Loucy (cell line): ENCODE results near the gene SLC17A9.

Source experiments
- H2AFZ ChIP-seq: fragments of 200-600 bp; sonication (generic); 2 replicates; pipeline ENCODE4 v1.6.0; 2016; ENCODE audit warnings: antibody characterized with exemption, mild to moderate bottlenecking, low read length, moderate library complexity
- H3F3A ChIP-seq: fragments of 200-600 bp; 2 replicates; pipeline ENCODE4 v1.6.0; 2016; ENCODE audit warnings: antibody characterized with exemption, low read depth, mild to moderate bottlenecking
- H3K27me3 ChIP-seq: fragments of 200-600 bp; sonication (generic); 2 replicates; pipeline ENCODE4 v1.6.1; 2014; ENCODE audit warnings: low read length, mild to moderate bottlenecking; ENCODE audit not compliant: insufficient read depth, poor library complexity, severe bottlenecking
- H3K36me3 ChIP-seq: fragments of 200-600 bp; sonication (generic); 2 replicates; pipeline ENCODE4 v1.6.1; 2016; ENCODE audit warnings: low read length; ENCODE audit not compliant: insufficient read depth
- H3K4me1 ChIP-seq: fragments of 200-600 bp; sonication (generic); 2 replicates; pipeline ENCODE4 v1.5.1; 2014; ENCODE audit warnings: low read length, mild to moderate bottlenecking; ENCODE audit not compliant: insufficient read depth, poor library complexity, severe bottlenecking
- H3K4me2 ChIP-seq: fragments of 200-600 bp; sonication (generic); 2 replicates; pipeline ENCODE4 v1.6.0; 2014; ENCODE audit warnings: antibody characterized with exemption, low read length, low read depth, mild to moderate bottlenecking; ENCODE audit not compliant: poor library complexity, severe bottlenecking
- H3K4me3 ChIP-seq: fragments of 200-600 bp; sonication (generic); 2 replicates; pipeline ENCODE4 v1.5.1; 2014; ENCODE audit warnings: low read length, mild to moderate bottlenecking, mixed read lengths; ENCODE audit not compliant: poor library complexity, severe bottlenecking
- H3K79me2 ChIP-seq: fragments of 200-600 bp; sonication (generic); 2 replicates; pipeline ENCODE4 v1.6.1; 2014; ENCODE audit warnings: low read length; ENCODE audit not compliant: insufficient read depth
- H3K9ac ChIP-seq: fragments of 200-600 bp; sonication (generic); 2 replicates; pipeline ENCODE4 v1.6.0; 2014; ENCODE audit warnings: mild to moderate bottlenecking, low read depth, low read length, moderate library complexity; ENCODE audit not compliant: poor library complexity, severe bottlenecking
- H3K9me2 ChIP-seq: fragments of 200-600 bp; sonication (generic); replicated peaks from 2 replicates; pipeline ENCODE4 v1.6.1; 2016; ENCODE audit warnings: low read depth, low read length, mixed read lengths
- H3K9me3 ChIP-seq: fragments of 200-600 bp; sonication (generic); 2 replicates; pipeline ENCODE4 v1.6.1; 2014; ENCODE audit warnings: mild to moderate bottlenecking, antibody characterized with exemption, low read length, low read depth; ENCODE audit not compliant: insufficient read depth
- H4K20me1 ChIP-seq: fragments of 200-600 bp; sonication (generic); 2 replicates; pipeline ENCODE4 v1.6.0; 2014; ENCODE audit warnings: antibody characterized with exemption, low read length, mild to moderate bottlenecking; ENCODE audit not compliant: insufficient read depth, poor library complexity, severe bottlenecking
- EZH2phosphoT487 ChIP-seq: fragments of 200-600 bp; IDR thresholded peaks from 2 replicates; pipeline ENCODE4 v1.6.1; 2018; ENCODE audit warnings: antibody characterized with exemption, mild to moderate bottlenecking, moderate library complexity, borderline replicate concordance
- TF ChIP-seq, protein P1 (sequence below): fragments of 200-600 bp; sonication (generic); conservative IDR thresholded peaks from 2 replicates; pipeline ENCODE4 v1.5.1; 2014; ENCODE audit warnings: mild to moderate bottlenecking, antibody characterized with exemption, low read length

SLC17A9 gene

DNA sequence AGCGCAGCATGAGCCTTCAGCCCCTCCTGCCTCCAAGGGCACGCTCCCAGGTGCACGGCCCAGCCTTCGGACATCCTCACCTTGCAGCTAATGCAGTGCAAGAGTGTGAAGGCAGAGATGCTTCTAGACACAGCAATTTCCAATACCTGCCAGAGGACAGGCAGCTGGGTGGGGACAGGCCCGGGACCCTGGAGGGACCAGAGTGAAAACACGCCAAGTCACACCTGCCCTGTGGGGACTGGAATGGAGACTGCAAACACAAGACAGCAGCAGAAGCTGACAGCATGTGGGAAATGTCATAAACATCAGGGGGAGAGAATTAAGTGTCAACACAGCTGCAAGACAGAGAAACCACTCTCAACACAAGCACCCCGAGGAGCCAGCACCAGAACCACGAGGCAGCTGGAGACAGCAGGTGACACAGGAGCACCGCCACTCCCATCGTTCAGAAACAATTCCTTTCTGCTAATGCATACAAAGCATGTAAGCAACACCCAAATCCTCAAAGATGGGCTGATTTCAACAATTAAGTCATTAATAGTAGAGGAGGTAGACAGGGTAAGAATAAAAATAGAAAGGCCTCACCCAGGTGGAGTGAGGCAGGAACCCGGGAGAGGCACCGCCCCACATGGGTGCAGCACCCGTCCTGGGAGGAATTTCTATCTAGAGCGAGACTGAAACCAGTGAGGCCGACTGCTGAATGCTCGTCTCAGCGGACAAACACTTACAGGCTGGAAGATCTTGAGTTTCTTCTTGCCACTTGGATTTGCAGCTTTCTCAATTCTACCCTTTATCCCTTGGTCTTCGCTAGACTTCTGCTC lies 43.3 kb upstream of the SLC17A9 start:
- Histone ChIP-seq H3K9me2 (no peaks in the 10 kb centered on the region), H3K27me3 (no peaks in the 10 kb centered on the region), H3F3A (no peaks in the 10 kb centered on the region; the same call in 1 of the 2 replicates), H3K79me2 (peaks cover 72% of the 10 kb centered on the region), H3K9ac (no peak overlapping the region), H3K4me3 (no peak overlapping the region), H3K4me2 (no peak overlapping the region), H3K4me1 (no peaks in the 10 kb centered on the region), H2AFZ (no peak overlapping the region), H3K9me3 (no peaks in the 10 kb centered on the region), H3K36me3 (peaks cover 94% of the 10 kb centered on the region), H4K20me1 (peaks cover 63% of the 10 kb centered on the region)
- TF ChIP-seq EZH2phosphoT487 = no peak
- TF ChIP-seq, protein P1, sequence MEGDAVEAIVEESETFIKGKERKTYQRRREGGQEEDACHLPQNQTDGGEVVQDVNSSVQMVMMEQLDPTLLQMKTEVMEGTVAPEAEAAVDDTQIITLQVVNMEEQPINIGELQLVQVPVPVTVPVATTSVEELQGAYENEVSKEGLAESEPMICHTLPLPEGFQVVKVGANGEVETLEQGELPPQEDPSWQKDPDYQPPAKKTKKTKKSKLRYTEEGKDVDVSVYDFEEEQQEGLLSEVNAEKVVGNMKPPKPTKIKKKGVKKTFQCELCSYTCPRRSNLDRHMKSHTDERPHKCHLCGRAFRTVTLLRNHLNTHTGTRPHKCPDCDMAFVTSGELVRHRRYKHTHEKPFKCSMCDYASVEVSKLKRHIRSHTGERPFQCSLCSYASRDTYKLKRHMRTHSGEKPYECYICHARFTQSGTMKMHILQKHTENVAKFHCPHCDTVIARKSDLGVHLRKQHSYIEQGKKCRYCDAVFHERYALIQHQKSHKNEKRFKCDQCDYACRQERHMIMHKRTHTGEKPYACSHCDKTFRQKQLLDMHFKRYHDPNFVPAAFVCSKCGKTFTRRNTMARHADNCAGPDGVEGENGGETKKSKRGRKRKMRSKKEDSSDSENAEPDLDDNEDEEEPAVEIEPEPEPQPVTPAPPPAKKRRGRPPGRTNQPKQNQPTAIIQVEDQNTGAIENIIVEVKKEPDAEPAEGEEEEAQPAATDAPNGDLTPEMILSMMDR = no peak

- peaks cover 83% of the 10 kb centered on the region for H3K36me3 ChIP-seq
- H3K9me3 ChIP-seq = no peaks in the 10 kb centered on the region
- H3K4me3 ChIP-seq = no peak overlapping the region
- H3K9ac ChIP-seq = no peak overlapping the region
- no peak overlapping the region for H2AFZ ChIP-seq
- H3K4me2 ChIP-seq = no peak overlapping the region
- TF ChIP-seq EZH2phosphoT487 = no peak
- TF ChIP-seq, protein P1 = no peak
- peaks cover 5% of the 10 kb centered on the region for H3K4me1 ChIP-seq
- H3K27me3 ChIP-seq = no peaks in the 10 kb centered on the region
- H3K79me2 ChIP-seq = peaks cover 83% of the 10 kb centered on the region
- H3F3A ChIP-seq = no peaks in the 10 kb centered on the region; the same call in 1 of the 2 replicates
- no peaks in the 10 kb centered on the region for H3K9me2 ChIP-seq
- H4K20me1 ChIP-seq = peaks cover 74% of the 10 kb centered on the region
Observed at GRCh38 chr20:62910217-62910766, 42.2 kb upstream of the SLC17A9 start.

DNA sequence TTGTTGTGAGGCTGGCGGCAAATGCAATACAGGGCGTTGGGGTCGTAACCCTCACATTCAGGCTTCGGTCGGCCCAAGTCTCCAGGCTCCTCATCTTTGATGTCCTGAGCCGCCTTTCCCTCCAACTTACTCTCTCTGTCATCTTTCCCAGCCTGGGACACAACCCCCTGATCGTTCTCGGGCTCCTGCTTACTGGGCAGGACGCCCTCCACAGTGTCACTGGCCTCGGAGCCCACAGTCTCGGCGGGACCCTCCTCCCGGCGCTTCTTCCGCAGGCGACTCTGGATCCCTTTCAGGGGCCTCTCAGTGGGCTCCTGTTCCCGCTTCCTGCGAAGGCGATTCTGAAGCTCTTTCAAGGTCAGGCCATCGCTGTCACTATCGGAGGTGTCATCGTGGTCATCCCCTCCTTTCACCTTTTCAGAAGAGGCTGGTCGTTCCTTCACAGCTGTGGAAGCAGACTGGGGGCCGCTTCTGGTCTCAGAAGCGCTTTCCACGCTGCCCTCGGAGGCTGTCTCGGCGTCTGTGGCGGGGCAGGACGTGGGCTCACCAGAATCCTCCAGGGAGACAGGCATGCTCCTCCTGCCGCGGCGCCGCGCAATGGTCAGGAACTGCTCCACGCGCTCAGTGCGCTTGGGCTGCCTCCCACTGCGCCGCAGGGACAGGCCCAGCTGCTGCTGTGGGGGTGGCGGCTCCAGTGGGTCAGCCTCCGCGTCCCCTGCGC lies 41.6 kb upstream of the SLC17A9 start:
- H3F3A ChIP-seq = no peaks in the 10 kb centered on the region; the same call in 1 of the 2 replicates
- H3K4me1 ChIP-seq = peaks cover 12% of the 10 kb centered on the region
- H3K9me2 ChIP-seq = no peaks in the 10 kb centered on the region
- peaks cover 76% of the 10 kb centered on the region for H3K36me3 ChIP-seq
- H3K27me3 ChIP-seq = no peaks in the 10 kb centered on the region
- no peaks in the 10 kb centered on the region for H3K9me3 ChIP-seq
- peaks cover 90% of the 10 kb centered on the region for H3K79me2 ChIP-seq
- H3K4me3 ChIP-seq = no peak overlapping the region
- no peak overlapping the region for H3K4me2 ChIP-seq
- no peak overlapping the region for H2AFZ ChIP-seq
- TF ChIP-seq EZH2phosphoT487 = no peak
- TF ChIP-seq, protein P1 = no peak
- no peak overlapping the region for H3K9ac ChIP-seq
- H4K20me1 ChIP-seq = peaks cover 81% of the 10 kb centered on the region
